ENCODE results near the gene FOSL2. TPM values are rescaled to one million over a fixed set of nuclear protein-coding genes. Genes with fewer than 3 reads are reported as not detected.

The FOSL2 gene
- total RNA-seq, 3 donors from 2014 or later (not counting 1 experiment from before 2014, with no cell fraction given), result 414 to 531 (median 455) TPM

- Histone ChIP-seq H3K27ac (ENCODE audit: low read length) (no peak overlapping the region), H3K9me3 (ENCODE audit: control insufficient read depth, insufficient read depth, low read length) (no peaks in the 10 kb centered on the region), H3K4me3 (ENCODE audit: low read length) (no peak overlapping the region), H3K27me3 (ENCODE audit: control insufficient read depth, insufficient read depth, low read length) (no peaks in the 10 kb centered on the region), H3K36me3 (ENCODE audit: control insufficient read depth, insufficient read depth, low read length) (no peaks in the 10 kb centered on the region), H3K4me1 (ENCODE audit: control insufficient read depth, insufficient read depth, low read length) (peaks cover 41% of the 10 kb centered on the region)
- 92% methylated on average over 30 of the region's 30 CpGs for whole genome bisulfite sequencing (ENCODE audit: insufficient coverage)
- Mint-ChIP-seq H3K27ac (no peak overlapping the region), H3K9me3 (no peaks in the 10 kb centered on the region), H3K36me3 (no peaks in the 10 kb centered on the region), H3K4me3 (no peak overlapping the region), H3K27me3 (ENCODE audit: low read depth in 2 of 2) (no peaks in the 10 kb centered on the region), H3K4me1 (peaks cover 19 to 38% of the 10 kb centered on the region in 2 donors)
- intact Hi-C loops (cut with micrococcal nuclease), result no loop called here
- ATAC-seq (no peak), DNase-seq (no peak)
- no peak for TF ChIP-seq CTCF (IDR thresholded peaks at IDR 0.05)
These were observed 47.8 kb upstream of the FOSL2 start for GRCh38 chr2:28344756-28345373.

- H3K27ac ChIP-seq (ENCODE audit: low read length), result no peak overlapping the region
- no peaks in the 10 kb centered on the region for H3K9me3 ChIP-seq (ENCODE audit: control insufficient read depth, insufficient read depth, low read length)
- no peak overlapping the region for H3K4me3 Mint-ChIP-seq
- WGBS (ENCODE audit: insufficient coverage), result 96% methylated on average over 8 of the region's 8 CpGs
- TF ChIP-seq CTCF (IDR thresholded peaks at IDR 0.05), result no peak
- ATAC-seq (no peak), DNase-seq (no peak)
- no peaks in the 10 kb centered on the region for H3K36me3 ChIP-seq (ENCODE audit: control insufficient read depth, insufficient read depth, low read length)
- no peaks in the 10 kb centered on the region for H3K27me3 ChIP-seq (ENCODE audit: control insufficient read depth, insufficient read depth, low read length)
- peaks cover 45% of the 10 kb centered on the region for H3K4me1 ChIP-seq (ENCODE audit: control insufficient read depth, insufficient read depth, low read length)
- no peaks in the 10 kb centered on the region for H3K9me3 Mint-ChIP-seq
- no peak overlapping the region for H3K27ac Mint-ChIP-seq
- H3K4me3 ChIP-seq (ENCODE audit: low read length), result no peak overlapping the region
- H3K4me1 Mint-ChIP-seq, result peaks cover 19 to 37% of the 10 kb centered on the region in 2 donors
- intact Hi-C loops (cut with micrococcal nuclease), result no loop called here
- no peaks in the 10 kb centered on the region for H3K36me3 Mint-ChIP-seq
- H3K27me3 Mint-ChIP-seq (ENCODE audit: low read depth in 2 of 2), result no peaks in the 10 kb centered on the region
These were observed 47.0 kb upstream of the FOSL2 start for GRCh38 chr2:28345619-28346018.

GRCh38 chr2:28346587-28346986 lies 46.1 kb upstream of the FOSL2 start:
- intact Hi-C loops (cut with micrococcal nuclease), result no loop called here
- Histone ChIP-seq H3K9me3 (ENCODE audit: control insufficient read depth, insufficient read depth, low read length) (no peaks in the 10 kb centered on the region), H3K27ac (ENCODE audit: low read length) (no peak overlapping the region), H3K36me3 (ENCODE audit: control insufficient read depth, insufficient read depth, low read length) (no peaks in the 10 kb centered on the region), H3K4me3 (ENCODE audit: low read length) (no peak overlapping the region), H3K27me3 (ENCODE audit: control insufficient read depth, insufficient read depth, low read length) (no peaks in the 10 kb centered on the region), H3K4me1 (ENCODE audit: control insufficient read depth, insufficient read depth, low read length) (peaks cover 49% of the 10 kb centered on the region)
- TF ChIP-seq CTCF (IDR thresholded peaks at IDR 0.05), result no peak
- H3K4me1 Mint-ChIP-seq, result peaks cover 22 to 38% of the 10 kb centered on the region in 2 donors
- DNase-seq (no peak), ATAC-seq (no peak)
- no peaks in the 10 kb centered on the region for H3K36me3 Mint-ChIP-seq
- H3K27me3 Mint-ChIP-seq (ENCODE audit: low read depth in 2 of 2), result no peaks in the 10 kb centered on the region
- WGBS (ENCODE audit: insufficient coverage), result 99% methylated on average over 6 of the region's 6 CpGs
- H3K9me3 Mint-ChIP-seq, result no peaks in the 10 kb centered on the region
- H3K4me3 Mint-ChIP-seq, result no peak overlapping the region
- H3K27ac Mint-ChIP-seq, result peak overlapping the region; percentile 84 to 89

- Mint-ChIP-seq H3K4me3 (peak overlapping the region; percentile 40), H3K4me1 (peaks cover 24 to 42% of the 10 kb centered on the region in 2 donors), H3K36me3 (no peaks in the 10 kb centered on the region), H3K9me3 (no peaks in the 10 kb centered on the region), H3K27me3 (ENCODE audit: low read depth in 2 of 2) (no peaks in the 10 kb centered on the region), H3K27ac (peak overlapping the region; percentile 84 to 89)
- Histone ChIP-seq H3K27me3 (ENCODE audit: control insufficient read depth, insufficient read depth, low read length) (no peaks in the 10 kb centered on the region), H3K4me3 (ENCODE audit: low read length) (no peak overlapping the region), H3K27ac (ENCODE audit: low read length) (peak overlapping the region; percentile 86), H3K9me3 (ENCODE audit: control insufficient read depth, insufficient read depth, low read length) (no peaks in the 10 kb centered on the region), H3K4me1 (ENCODE audit: control insufficient read depth, insufficient read depth, low read length) (peaks cover 49% of the 10 kb centered on the region), H3K36me3 (ENCODE audit: control insufficient read depth, insufficient read depth, low read length) (no peaks in the 10 kb centered on the region)
- 89% methylated on average over 6 of the region's 6 CpGs for WGBS (ENCODE audit: insufficient coverage)
- DNase-seq (no peak), ATAC-seq (no peak)
- TF ChIP-seq CTCF (IDR thresholded peaks at IDR 0.05), result no peak
- intact Hi-C loops (cut with micrococcal nuclease), result no loop called here
These were observed 45.5 kb upstream of the FOSL2 start for GRCh38 chr2:28347193-28347592.

Data from natural killer cell (primary cell).